Measurements from ENCODE around the gene ZFYVE19. TPM values are rescaled to one million over a fixed set of nuclear protein-coding genes. Genes with fewer than 3 reads are reported as not detected.

Gene ZFYVE19
- total and polyA plus RNA-seq, 2 donors (not counting 1 experiment from before 2014, with no cell fraction given) = 14.1 to 21.3 TPM

- Histone ChIP-seq H3K4me1 (ENCODE audit: control insufficient read depth, extremely low read depth, insufficient read depth, low read length) (peaks cover 3% of the 10 kb centered on the region), H3K4me3 (replicated peaks in 1 of 4; ENCODE audit: control extremely low read depth in 1 of 4, insufficient read depth in 1 of 4, low read depth in 3 of 4, low read length in 4 of 4) (no peak overlapping the region), H3K79me2 (ENCODE audit: control insufficient read depth, insufficient read depth, low read length) (peaks cover 5% of the 10 kb centered on the region), H3K9me3 (ENCODE audit: control insufficient read depth, insufficient read depth, low read depth, low read length) (no peaks in the 10 kb centered on the region), H4K20me1 (ENCODE audit: control insufficient read depth, extremely low read depth, insufficient read depth, low read length) (no peaks in the 10 kb centered on the region), H3K27me3 (ENCODE audit: control insufficient read depth, insufficient read depth, low read length) (no peaks in the 10 kb centered on the region), H3K4me2 (ENCODE audit: extremely low read depth, insufficient read depth, low read length) (no peak overlapping the region), H2AFZ (ENCODE audit: low read length) (no peak overlapping the region), H3K9ac (ENCODE audit: insufficient read depth, low read length) (no peak overlapping the region), H3K36me3 (ENCODE audit: control insufficient read depth, insufficient read depth, low read length) (no peaks in the 10 kb centered on the region), H3K27ac (ENCODE audit: insufficient read depth, low read length) (no peak overlapping the region)
- TF ChIP-seq EZH2 (IDR thresholded peaks at IDR 0.05; ENCODE audit: low read length, missing control alignments) (no peak), CTCF (conservative IDR thresholded peaks at IDR 0.05 in 1 of 2, IDR thresholded peaks at IDR 0.05 in 1 of 2; ENCODE audit: low read depth in 1 of 2, low read length in 2 of 2) (no peak)
- DNase-seq (ENCODE audit: low read depth in 2 of 2) = no peak
Measured at GRCh38 chr15:40796041-40796440, 10.8 kb upstream of the ZFYVE19 start.

GRCh38 chr15:40796512-40796911, 10.4 kb upstream of the ZFYVE19 start:
- no peak overlapping the region for H3K4me3 ChIP-seq (replicated peaks in 1 of 4; ENCODE audit: control extremely low read depth in 1 of 4, insufficient read depth in 1 of 4, low read depth in 3 of 4, low read length in 4 of 4)
- TF ChIP-seq EZH2 (IDR thresholded peaks at IDR 0.05; ENCODE audit: low read length, missing control alignments) (no peak), CTCF (conservative IDR thresholded peaks at IDR 0.05 in 1 of 2, IDR thresholded peaks at IDR 0.05 in 1 of 2; ENCODE audit: low read depth in 1 of 2, low read length in 2 of 2) (no peak)
- no peaks in the 10 kb centered on the region for H3K36me3 ChIP-seq (ENCODE audit: control insufficient read depth, insufficient read depth, low read length)
- DNase-seq (ENCODE audit: low read depth in 2 of 2) = no peak
- no peak overlapping the region for H3K27ac ChIP-seq (ENCODE audit: insufficient read depth, low read length)
- no peaks in the 10 kb centered on the region for H3K9me3 ChIP-seq (ENCODE audit: control insufficient read depth, insufficient read depth, low read depth, low read length)
- H3K4me1 ChIP-seq (ENCODE audit: control insufficient read depth, extremely low read depth, insufficient read depth, low read length) = peaks cover 3% of the 10 kb centered on the region
- H3K79me2 ChIP-seq (ENCODE audit: control insufficient read depth, insufficient read depth, low read length) = peaks cover 5% of the 10 kb centered on the region
- H3K9ac ChIP-seq (ENCODE audit: insufficient read depth, low read length) = no peak overlapping the region
- no peaks in the 10 kb centered on the region for H4K20me1 ChIP-seq (ENCODE audit: control insufficient read depth, extremely low read depth, insufficient read depth, low read length)
- H2AFZ ChIP-seq (ENCODE audit: low read length) = no peak overlapping the region
- no peak overlapping the region for H3K4me2 ChIP-seq (ENCODE audit: extremely low read depth, insufficient read depth, low read length)
- no peaks in the 10 kb centered on the region for H3K27me3 ChIP-seq (ENCODE audit: control insufficient read depth, insufficient read depth, low read length)

GRCh38 chr15:40799523-40799922, 7.4 kb upstream of the ZFYVE19 start:
- Histone ChIP-seq H3K4me2 (ENCODE audit: extremely low read depth, insufficient read depth, low read length) (no peak overlapping the region), H3K9me3 (ENCODE audit: control insufficient read depth, insufficient read depth, low read depth, low read length) (no peaks in the 10 kb centered on the region), H3K27ac (ENCODE audit: insufficient read depth, low read length) (no peak overlapping the region), H3K79me2 (ENCODE audit: control insufficient read depth, insufficient read depth, low read length) (peaks cover 7% of the 10 kb centered on the region), H2AFZ (ENCODE audit: low read length) (no peak overlapping the region), H3K27me3 (ENCODE audit: control insufficient read depth, insufficient read depth, low read length) (no peaks in the 10 kb centered on the region), H3K4me1 (ENCODE audit: control insufficient read depth, extremely low read depth, insufficient read depth, low read length) (no peaks in the 10 kb centered on the region), H3K4me3 (replicated peaks in 1 of 4; ENCODE audit: control extremely low read depth in 1 of 4, insufficient read depth in 1 of 4, low read depth in 3 of 4, low read length in 4 of 4) (no peak overlapping the region), H3K36me3 (ENCODE audit: control insufficient read depth, insufficient read depth, low read length) (peaks cover 1% of the 10 kb centered on the region), H3K9ac (ENCODE audit: insufficient read depth, low read length) (no peak overlapping the region), H4K20me1 (ENCODE audit: control insufficient read depth, extremely low read depth, insufficient read depth, low read length) (no peaks in the 10 kb centered on the region)
- no peak for TF ChIP-seq EZH2 (IDR thresholded peaks at IDR 0.05; ENCODE audit: low read length, missing control alignments)
- no peak for TF ChIP-seq CTCF (conservative IDR thresholded peaks at IDR 0.05 in 1 of 2, IDR thresholded peaks at IDR 0.05 in 1 of 2; ENCODE audit: low read depth in 1 of 2, low read length in 2 of 2)
- DNase-seq (ENCODE audit: low read depth in 2 of 2) = no peak

All from fibroblast of lung (primary cell).